Measurements from ENCODE around the gene DLG1.
"Not testable (repeated sequence)": the region's sequence is repeated elsewhere in the genome, so short reads cannot be mapped to it uniquely, and the experiment has no call there.

DLG1 gene

DNA sequence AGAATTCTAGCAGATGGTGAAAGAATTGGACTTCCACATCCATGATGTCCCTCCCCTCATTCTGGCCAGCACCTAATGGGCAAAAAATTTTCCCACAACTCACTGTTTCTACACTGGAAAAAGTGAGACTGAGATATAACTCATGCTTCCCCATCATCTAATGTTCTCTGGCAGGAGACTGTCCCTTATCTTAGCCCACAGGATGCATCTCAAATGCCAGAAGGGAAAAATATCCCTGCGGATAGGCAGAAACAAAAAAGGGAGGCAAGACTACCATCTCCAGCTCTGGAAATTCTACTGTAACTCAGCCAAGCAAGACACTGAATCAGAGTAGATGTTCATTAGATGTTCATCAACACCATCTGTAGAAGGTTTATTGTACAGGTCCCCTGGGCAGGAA lies 58.6 kb downstream of the DLG1 start:
- DNase-seq = no peak

GRCh38 chr3:197238842-197239241 lies 59.6 kb downstream of the DLG1 start:
- no peak for DNase-seq

DNA sequence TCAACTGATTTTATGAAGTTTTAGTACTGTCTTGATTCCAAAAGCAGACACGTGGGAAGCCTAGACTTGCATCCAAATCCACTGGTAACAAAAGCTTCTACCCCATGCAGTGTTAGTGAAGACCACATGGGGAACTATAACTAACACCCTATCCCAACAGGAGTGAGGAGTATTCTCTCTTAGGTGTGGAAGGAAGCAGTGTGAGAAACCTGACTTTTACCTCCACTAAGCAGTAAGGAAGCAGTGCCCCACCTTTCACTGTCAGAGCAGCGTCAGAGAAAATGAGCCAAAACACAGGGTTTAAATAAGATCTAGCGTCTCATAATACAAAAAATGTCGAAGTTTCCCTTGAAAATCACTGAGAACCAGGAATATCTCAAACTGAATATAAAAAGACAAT lies 60.5 kb downstream of the DLG1 start:
- no peak for DNase-seq

DNA sequence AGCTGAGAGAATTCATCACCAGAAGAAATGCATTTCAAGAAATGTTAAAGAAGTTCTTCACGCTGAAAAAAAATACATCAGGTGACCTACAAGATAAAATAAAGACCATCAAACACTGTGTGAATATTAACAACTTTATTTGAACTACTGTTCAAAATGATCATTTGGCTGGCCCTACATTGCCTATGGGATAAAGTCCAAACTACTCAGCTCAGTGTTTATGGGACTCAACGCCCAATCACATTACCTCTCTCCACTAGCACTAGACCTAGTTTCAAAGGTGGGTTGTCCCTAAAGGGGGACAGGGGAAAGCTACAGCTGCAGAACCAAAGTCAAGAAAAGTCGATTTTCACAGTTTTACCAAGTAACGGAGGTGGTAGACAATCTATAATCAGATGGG lies 62.0 kb downstream of the DLG1 start:
- no peak for DNase-seq

DNA sequence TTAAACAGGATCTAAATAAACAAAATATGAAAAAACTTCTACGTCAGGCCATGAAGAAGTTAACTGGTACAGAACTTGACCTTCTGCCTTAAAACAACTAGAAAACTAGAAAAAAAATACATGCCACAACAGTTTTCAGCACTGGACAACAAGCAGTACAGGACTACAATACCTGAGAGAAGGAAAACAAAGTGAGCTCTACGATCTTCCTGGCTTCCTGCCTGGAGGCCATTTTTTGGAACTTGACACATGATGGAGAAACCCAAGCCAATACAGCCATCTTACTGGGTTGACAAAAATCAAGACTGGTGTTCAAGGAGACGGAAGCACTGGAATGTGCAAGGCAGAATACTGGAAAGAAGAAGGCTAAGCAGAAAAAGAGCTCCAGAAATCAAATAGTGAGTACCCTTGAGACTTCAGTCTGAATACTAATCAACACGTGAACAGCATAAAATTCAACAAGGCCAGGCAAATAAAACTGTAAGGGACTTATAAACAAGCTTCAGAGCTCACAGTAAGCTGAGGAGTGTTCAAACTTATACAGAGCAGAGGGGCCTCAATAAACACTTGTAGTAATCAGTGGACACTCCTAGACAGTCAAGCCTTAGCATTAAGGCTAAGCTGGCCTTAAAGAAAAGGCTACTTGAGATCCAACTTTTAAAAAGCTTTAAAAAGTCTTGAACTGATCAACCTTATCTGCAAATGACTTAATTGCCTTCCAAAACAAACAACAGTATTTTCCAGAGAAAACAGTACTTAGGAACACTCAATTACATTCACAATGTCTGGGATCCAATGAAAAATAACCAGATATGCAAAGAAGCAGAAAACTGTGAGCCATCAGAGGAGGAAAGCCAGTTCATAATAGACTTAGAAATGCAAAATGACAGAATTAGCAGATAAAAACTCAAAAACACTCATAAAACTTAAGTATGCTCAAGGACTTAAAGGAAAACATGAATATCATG lies 63.2 kb downstream of the DLG1 start:
- DNase-seq = no peak

GRCh38 chr3:197231321-197231720 lies 67.1 kb downstream of the DLG1 start:
- DNase-seq = no peak

DNA sequence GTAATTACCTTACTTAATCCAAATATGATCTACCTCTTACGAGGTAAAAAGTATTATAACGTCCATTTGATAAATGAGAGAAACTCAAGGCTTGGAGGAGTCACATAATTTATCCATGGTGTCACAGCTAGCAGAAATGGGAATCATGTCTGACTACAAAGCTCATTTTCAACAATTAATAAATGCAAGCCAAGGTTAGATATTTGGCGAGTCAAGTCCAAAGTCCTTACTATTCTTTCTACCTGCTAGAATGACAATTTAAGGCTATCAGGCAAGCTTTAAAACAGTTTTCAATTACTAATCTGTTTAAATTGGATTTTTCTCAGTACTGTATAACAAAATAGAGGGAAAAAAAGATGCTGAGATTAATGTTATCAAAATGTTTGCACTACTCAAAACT lies 68.6 kb downstream of the DLG1 start:
- no peak for DNase-seq

- DNase-seq = no peak
These were observed 69.2 kb downstream of the DLG1 start for GRCh38 chr3:197229178-197229577.

GRCh38 chr3:197227780-197228574 lies 70.4 kb downstream of the DLG1 start:
- no peak for DNase-seq

GRCh38 chr3:197226179-197226578 lies 72.2 kb downstream of the DLG1 start:
- DNase-seq = no peak

DNA sequence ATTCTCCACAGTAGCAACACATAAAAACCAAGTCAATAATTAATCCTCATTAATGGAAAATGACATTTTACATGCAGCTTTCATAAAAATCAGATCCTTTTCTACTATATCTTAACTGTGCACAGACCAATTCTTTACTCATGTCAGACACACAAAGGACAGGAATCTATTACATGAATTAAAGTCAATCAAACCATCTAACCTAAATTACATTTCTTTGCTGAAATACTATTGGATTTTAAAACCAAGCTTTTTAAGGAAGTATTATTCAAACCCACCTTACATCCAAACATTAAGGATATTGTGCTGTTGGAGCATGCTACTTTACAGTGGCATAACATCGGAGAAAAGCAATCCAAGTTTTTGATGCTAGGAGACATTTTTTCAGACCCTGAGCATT lies 72.8 kb downstream of the DLG1 start:
- no peak for DNase-seq

DNA sequence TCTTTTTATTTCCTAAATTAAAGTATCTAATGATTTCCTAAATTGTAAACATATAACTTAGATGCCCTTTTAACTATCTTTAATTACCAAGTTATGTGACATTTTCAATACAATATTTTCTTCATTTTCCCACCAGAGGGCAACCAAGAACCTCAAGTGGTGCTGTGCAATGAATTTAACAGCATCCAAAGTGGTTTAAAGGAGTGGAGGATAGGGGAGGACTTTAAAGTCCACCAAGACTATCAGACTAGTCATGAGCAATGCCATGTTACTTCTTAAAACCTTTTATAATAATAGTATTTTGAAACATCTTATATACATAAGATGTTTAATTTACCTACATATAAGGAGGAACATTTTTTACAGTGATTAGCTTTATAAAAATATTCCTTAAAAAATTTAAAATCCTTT lies 74.4 kb downstream of the DLG1 start:
- no peak for DNase-seq

- no peak for DNase-seq
These were observed 75.5 kb downstream of the DLG1 start for GRCh38 chr3:197222937-197223370.

GRCh38 chr3:197219619-197220018 lies 78.8 kb downstream of the DLG1 start:
- no peak for DNase-seq

GRCh38 chr3:197218210-197218609 lies 80.2 kb downstream of the DLG1 start:
- DNase-seq = no peak

DNA sequence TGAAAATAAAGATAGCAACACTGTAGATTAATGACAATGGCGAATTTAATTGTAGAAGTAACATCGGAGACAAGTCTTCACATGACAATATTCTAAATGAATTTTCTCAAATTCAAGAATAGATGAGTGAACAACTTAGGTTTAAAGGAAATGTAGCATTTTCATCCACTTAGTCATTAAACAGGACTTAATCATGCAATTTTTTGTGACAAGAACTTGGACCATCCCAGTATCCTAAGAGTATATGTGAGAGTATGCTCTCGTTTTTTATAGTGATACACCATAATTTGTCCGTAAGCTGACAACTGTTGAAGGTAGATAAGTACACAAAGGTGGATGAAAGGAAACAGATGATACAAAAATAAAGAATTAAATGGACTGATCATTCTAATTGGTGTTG lies 81.5 kb downstream of the DLG1 start:
- DNase-seq = no peak

DNA sequence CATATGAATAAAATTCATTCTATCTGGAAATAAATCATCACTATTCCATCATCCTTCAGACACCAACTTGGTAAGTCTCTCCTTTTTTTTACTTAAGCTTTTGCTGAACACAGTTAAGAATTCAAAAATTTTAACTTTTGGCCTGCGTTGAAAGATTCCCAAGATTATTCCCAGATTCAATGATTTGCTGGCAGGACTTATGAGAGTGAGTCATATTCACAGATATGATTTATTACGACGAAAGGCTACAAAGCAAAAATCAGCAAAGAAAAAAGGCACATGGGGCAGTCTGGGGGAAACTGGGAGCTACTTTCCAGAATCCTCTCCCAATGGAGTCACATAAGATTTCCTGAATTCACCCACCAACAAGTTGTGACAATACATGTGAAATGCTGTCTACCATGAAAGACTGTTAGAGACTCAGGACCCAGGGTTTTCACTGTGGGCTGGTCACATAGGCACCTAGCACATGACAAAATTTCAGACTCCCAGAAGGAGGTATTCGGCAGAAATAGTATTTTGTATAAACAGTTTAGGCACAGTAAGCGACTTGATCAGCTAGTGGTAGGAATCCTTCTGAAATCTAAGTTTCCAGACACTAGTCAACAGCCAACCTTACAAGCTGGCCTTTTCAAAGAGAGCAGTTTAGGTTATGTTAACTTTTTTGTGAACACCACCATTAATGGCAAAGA lies 82.1 kb downstream of the DLG1 start:
- DNase-seq = no peak

DNA sequence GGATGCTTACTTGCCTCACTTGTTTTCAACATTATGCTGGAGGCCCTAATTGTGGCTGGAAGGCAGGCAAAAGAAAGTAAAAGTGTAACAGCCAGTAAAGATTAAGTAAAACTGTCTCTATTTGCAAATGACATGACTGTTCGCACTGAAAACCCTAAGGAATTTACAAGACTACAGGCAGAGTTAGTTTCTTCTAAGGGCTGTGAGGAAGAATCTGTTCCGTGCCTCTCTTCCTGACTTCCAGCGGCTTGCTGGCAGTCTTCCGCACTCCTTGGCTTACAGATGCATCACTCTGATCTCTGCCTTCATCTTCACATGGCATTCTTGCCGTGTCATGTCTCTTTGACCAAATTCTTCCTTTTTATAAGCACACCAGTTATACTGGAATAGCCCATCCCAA lies 86.1 kb downstream of the DLG1 start:
- no peak for DNase-seq

DNA sequence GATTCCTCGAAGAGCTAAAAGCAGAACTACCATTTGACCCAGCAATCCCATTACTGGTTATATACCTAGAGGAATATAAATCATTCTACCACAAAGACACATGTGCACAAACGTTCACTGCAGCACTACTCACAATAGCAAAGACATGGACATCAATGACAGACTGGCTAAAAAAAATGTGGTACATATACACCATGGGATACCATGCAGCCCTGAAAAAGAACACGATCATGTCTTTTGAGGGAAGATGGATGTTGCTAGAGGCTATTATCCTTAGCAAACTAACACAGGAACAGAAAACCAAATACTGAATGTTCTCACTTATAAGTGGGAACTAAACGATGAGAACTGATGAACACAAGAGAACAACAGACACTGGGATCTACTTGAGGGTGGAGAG lies 86.7 kb downstream of the DLG1 start:
- not testable (repeated sequence) for DNase-seq

DNA sequence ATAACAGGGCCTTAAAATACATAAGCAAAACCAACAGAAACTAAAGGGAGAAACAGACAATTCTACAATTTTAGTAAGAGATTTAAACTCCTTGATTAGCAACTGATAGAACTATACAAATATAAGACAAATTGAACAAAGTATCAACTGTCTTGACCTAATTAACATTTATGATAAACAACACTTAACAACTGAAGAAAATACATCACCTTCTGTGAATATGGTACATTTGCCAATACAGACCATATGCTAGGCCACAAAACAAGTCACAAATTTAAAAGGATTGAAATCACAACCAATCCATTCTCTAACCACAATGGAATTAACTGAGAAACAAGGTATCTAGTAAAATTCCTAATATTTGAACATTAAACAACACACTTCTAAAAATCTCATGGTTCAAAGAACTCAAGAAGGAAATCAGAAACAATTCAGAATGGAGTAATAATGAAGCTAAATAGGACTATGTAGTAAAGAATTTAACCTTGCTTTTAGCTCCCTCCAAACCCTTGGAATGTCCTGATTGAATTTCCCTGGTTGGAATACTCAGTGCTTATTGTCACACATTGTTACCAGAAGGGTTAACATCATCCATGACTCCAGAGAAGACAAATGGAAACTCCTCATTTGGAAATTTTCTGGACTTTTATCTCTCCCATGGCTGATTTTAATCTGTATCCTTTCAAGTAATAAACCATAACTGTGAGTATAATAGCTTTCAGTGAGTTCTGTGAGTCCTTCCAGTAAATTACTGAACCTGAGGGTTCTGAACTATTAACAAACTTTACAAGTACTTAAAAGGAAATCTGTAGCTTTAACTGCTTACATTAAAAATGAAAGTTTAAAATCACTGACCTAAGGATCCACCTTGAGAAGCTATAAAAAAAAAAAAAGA lies 88.8 kb downstream of the DLG1 start:
- no peak for DNase-seq

DNA sequence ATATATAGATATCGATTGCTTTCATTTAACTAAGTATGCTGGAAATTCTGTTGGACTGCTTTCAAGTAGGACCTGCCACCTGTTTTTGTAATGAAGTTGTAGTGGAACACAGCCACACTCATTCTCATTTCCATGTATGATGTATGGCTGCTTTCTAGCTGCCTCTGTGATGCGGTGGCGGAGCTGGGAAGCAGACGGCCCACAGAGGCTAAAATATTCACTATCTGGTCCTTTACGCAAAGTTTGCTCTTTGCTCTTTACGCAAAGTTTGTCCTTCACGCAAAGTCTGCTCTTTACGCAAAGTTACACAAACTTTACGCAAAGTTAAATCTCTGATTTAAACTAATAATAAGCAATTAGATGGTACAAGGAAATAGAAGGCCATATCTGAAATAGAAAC lies 91.5 kb downstream of the DLG1 start:
- no peak for DNase-seq

DNA sequence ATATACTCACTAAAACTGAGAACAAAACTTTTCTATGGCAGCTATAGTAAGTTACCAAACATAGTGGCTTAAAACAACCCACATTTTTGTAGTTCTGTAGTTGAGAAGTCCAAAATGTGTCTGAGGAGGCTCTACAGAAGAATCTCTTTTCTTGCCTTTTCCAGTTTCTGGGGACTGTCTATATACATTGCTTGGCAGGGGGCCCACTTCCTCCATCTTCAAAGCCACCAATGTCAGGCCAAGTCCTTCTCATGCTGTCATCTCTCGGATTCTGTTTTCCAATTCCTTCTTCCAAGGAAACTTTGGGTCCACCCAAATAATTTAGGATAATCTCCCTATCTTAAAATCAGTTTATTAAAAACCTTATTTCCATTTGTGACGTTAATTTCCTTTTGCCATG lies 92.7 kb downstream of the DLG1 start:
- no peak for DNase-seq

All from activated CD4-positive, CD25-positive, alpha-beta regulatory T cell (primary cell).